ENCODE results near the gene AK1.

- TF ChIP-seq SP1 (IDR thresholded peaks at IDR 0.05; ENCODE audit: low read depth, low read length) (no peak), CTCF (IDR thresholded peaks at IDR 0.05; ENCODE audit: control extremely low read depth in 1 of 3, insufficient read depth in 1 of 3, low read depth in 1 of 3, low read length in 3 of 3) (no peak), YY1 (IDR thresholded peaks at IDR 0.05; ENCODE audit: low read depth, low read length) (no peak), EZH2 (IDR thresholded peaks at IDR 0.05; ENCODE audit: low read depth, low read length, severe bottlenecking) (no peak), POLR2AphosphoS5 (IDR thresholded peaks at IDR 0.05; ENCODE audit: low read depth, low read length) (no peak), JUN (IDR thresholded peaks at IDR 0.05; ENCODE audit: low read depth, low read length) (no peak), KDM1A (IDR thresholded peaks at IDR 0.05; ENCODE audit: borderline replicate concordance, low read length) (no peak), TAF1 (IDR thresholded peaks at IDR 0.05; ENCODE audit: low read depth, low read length) (no peak), ASH2L (IDR thresholded peaks at IDR 0.05; ENCODE audit: low read length) (no peak), CEBPB (IDR thresholded peaks at IDR 0.05; ENCODE audit: low read depth, low read length) (no peak), ZNF274 (IDR thresholded peaks at IDR 0.05; ENCODE audit: borderline replicate concordance, extremely low read depth, low read length) (no peak), TEAD4 (IDR thresholded peaks at IDR 0.05; ENCODE audit: low read depth, low read length) (no peak), JUND (IDR thresholded peaks at IDR 0.05; ENCODE audit: low read length) (no peak)
Measured at GRCh38 chr9:127904561-127905003, 27.1 kb upstream of the AK1 start.

Data from H1 (cell line).